SK-N-SH (cell line): ENCODE measurements around the gene L3MBTL2. TPM values are rescaled to one million over a fixed set of nuclear protein-coding genes. Genes with fewer than 3 reads are reported as not detected.

ENCODE experiments used
- CTCF ChIA-PET: fragments of 300-600, 350-600 bp; formaldehyde crosslinking; extraction: SDS; loops from one replicate; lab custom pipeline; 2021; lab: Yijun Ruan, JAX
- POLR2A ChIA-PET: fragments of 350-600 bp; sonication (Branson Sonifier 250); formaldehyde crosslinking; extraction: SDS; loops from one replicate; lab custom pipeline; 2020; ENCODE audit warnings: antibody characterized with exemption, inconsistent platforms; lab: Yijun Ruan, JAX
- DNase-seq: peaks from one replicate; pipeline ENCODE4 v3.0.0; 2012
- H2AFZ ChIP-seq: fragments of 200-600 bp; sonication (generic); 2 replicates; pipeline ENCODE4 v1.8.1; 2016; ENCODE audit warnings: antibody characterized with exemption, mild to moderate bottlenecking, low read depth
- H3F3A ChIP-seq: fragments of 200-600 bp; sonication (generic); replicated peaks from 2 replicates; pipeline ENCODE3; 2016; ENCODE audit warnings: antibody characterized with exemption, mild to moderate bottlenecking; ENCODE audit not compliant: insufficient read depth
- H3K27ac ChIP-seq, 2 experiments: fragments of 200-500 bp in 1 of 2; fragments of 200-600 bp in 1 of 2; sonication (Bioruptor generic) in 1 of 2; sonication (generic), shearing (Covaris generic) in 1 of 2; 2 replicates each; pipeline versions ENCODE4 v1.5.1 to v1.6.1; 2014 to 2016; ENCODE audit warnings: low read depth in 2 of 2, inconsistent platforms in 1 of 2, low read length in 1 of 2, mild to moderate bottlenecking in 1 of 2, mixed read lengths in 1 of 2
- H3K27me3 ChIP-seq: fragments of 200-600 bp; sonication (generic), shearing (Covaris generic); 2 replicates; pipeline ENCODE4 v1.6.1; 2016; ENCODE audit warnings: mixed run types; ENCODE audit not compliant: insufficient read depth
- H3K36me3 ChIP-seq, 2 experiments: fragments of 200-500 bp in 1 of 2; fragments of 200-600 bp in 1 of 2; sonication (Bioruptor generic) in 1 of 2; sonication (generic) in 1 of 2; replicated peaks in 1 of 2; 2 replicates each; pipeline versions ENCODE3 to v1.5.1; 2014 to 2016; ENCODE audit warnings: low read length in 1 of 2, mild to moderate bottlenecking in 1 of 2; ENCODE audit not compliant: insufficient read depth in 2 of 2, control insufficient read depth in 1 of 2
- H3K4me1 ChIP-seq, 2 experiments: fragments of 200-500 bp in 1 of 2; fragments of 200-600 bp in 1 of 2; sonication (Bioruptor generic) in 1 of 2; sonication (generic), shearing (Covaris generic) in 1 of 2; 2 replicates each; pipeline versions ENCODE4 v1.5.1 to v1.6.1; 2014 to 2016; ENCODE audit warnings: low read depth in 1 of 2, low read length in 1 of 2, mixed run types in 1 of 2; ENCODE audit not compliant: insufficient read depth in 2 of 2, control insufficient read depth in 1 of 2
- H3K4me2 ChIP-seq: fragments of 200-600 bp; sonication (generic), shearing (Covaris generic); 2 replicates; pipeline ENCODE4 v1.6.1; 2017; ENCODE audit warnings: mixed run types
- H3K4me3 ChIP-seq, 2 experiments: fragments of 200-500 bp in 1 of 2; fragments of 200-600 bp in 1 of 2; sonication (Bioruptor generic) in 1 of 2; sonication (generic), shearing (Covaris generic) in 1 of 2; 2 replicates each; pipeline versions ENCODE4 v1.5.1 to v1.8.1; 2014 to 2016; ENCODE audit warnings: low read depth in 2 of 2, inconsistent platforms in 1 of 2, low read length in 1 of 2, mild to moderate bottlenecking in 1 of 2, mixed read lengths in 1 of 2, moderate library complexity in 1 of 2
- H3K79me2 ChIP-seq: fragments of 200-600 bp; sonication (generic); 2 replicates; pipeline ENCODE4 v1.8.1; 2017; ENCODE audit warnings: mild to moderate bottlenecking; ENCODE audit not compliant: insufficient read depth
- H3K9ac ChIP-seq: fragments of 200-600 bp; sonication (generic); 2 replicates; pipeline ENCODE4 v1.6.1; 2017; ENCODE audit warnings: mixed run types
- H3K9me2 ChIP-seq: fragments of 200-600 bp; sonication (generic); 2 replicates; pipeline ENCODE4 v1.6.1; 2017; ENCODE audit warnings: mixed run types
- H3K9me3 ChIP-seq: fragments of 200-600 bp; sonication (generic); 2 replicates; pipeline ENCODE4 v1.6.1; 2017; ENCODE audit warnings: mixed run types, mild to moderate bottlenecking, moderate library complexity
- H4K20me1 ChIP-seq: fragments of 200-600 bp; sonication (generic); 2 replicates; pipeline ENCODE4 v1.6.1; 2017; ENCODE audit warnings: mild to moderate bottlenecking, mixed run types; ENCODE audit not compliant: insufficient read depth
- CHD2 ChIP-seq: fragments of 150-350 bp; IDR thresholded peaks from 2 replicates; pipeline ENCODE4 v1.6.1; 2018; ENCODE audit warnings: low read length; ENCODE audit not compliant: partially characterized antibody
- ELF1 ChIP-seq: IDR thresholded peaks from 2 replicates; pipeline ENCODE4 v1.4.0; 2012
- EP300 ChIP-seq, 2 experiments: IDR thresholded peaks; 2 replicates each; pipeline versions ENCODE4 v1.4.0 to v1.6.1; 2012; ENCODE audit warnings: borderline replicate concordance in 1 of 2, low read depth in 1 of 2, low read length in 1 of 2
- FOXJ3 ChIP-seq: sonication (generic); formaldehyde crosslinking; IDR thresholded peaks from 2 replicates; pipeline ENCODE4 v1.5.1; 2020; ENCODE audit warnings: mild to moderate bottlenecking, missing genetic modification reagents
- FOXM1 ChIP-seq: IDR thresholded peaks from 2 replicates; pipeline ENCODE4 v1.4.0; 2012; ENCODE audit warnings: low read depth, mild to moderate bottlenecking
- JUND ChIP-seq: IDR thresholded peaks from 2 replicates; pipeline ENCODE4 v1.4.0; 2012
- MAX ChIP-seq: IDR thresholded peaks from 2 replicates; pipeline ENCODE4 v1.4.0; 2012; ENCODE audit warnings: low read depth
- MEF2A ChIP-seq: IDR thresholded peaks from 2 replicates; pipeline ENCODE4 v1.4.0; 2012; ENCODE audit warnings: low read depth, borderline replicate concordance
- MXI1 ChIP-seq: IDR thresholded peaks from 2 replicates; pipeline ENCODE4 v1.6.1; 2012; ENCODE audit warnings: mild to moderate bottlenecking, low read depth, low read length, improper control_type of control experiment
- PBX3 ChIP-seq: IDR thresholded peaks from 2 replicates; pipeline ENCODE4; 2012
- POLR2AphosphoS5 ChIP-seq: IDR thresholded peaks from 2 replicates; pipeline ENCODE4 v1.6.1; 2012; ENCODE audit warnings: low read depth, low read length
- REST ChIP-seq: IDR thresholded peaks from 2 replicates; pipeline ENCODE4 v1.6.1; 2012; ENCODE audit warnings: mild to moderate bottlenecking, low read depth, low read length, moderate library complexity
- SIN3A ChIP-seq: IDR thresholded peaks from 2 replicates; pipeline ENCODE4 v1.6.1; 2012; ENCODE audit warnings: low read depth, mild to moderate bottlenecking, low read length, moderate library complexity, borderline replicate concordance
- SMC3 ChIP-seq: IDR thresholded peaks from 2 replicates; pipeline ENCODE4 v1.6.1; 2012; ENCODE audit warnings: low read depth, low read length, improper control_type of control experiment
- TAF1 ChIP-seq: IDR thresholded peaks from 2 replicates; pipeline ENCODE4 v1.6.1; 2012; ENCODE audit warnings: low read depth, mild to moderate bottlenecking, low read length, moderate library complexity, borderline replicate concordance
- YY1 ChIP-seq: IDR thresholded peaks from 2 replicates; pipeline ENCODE4 v1.4.0; 2012; ENCODE audit warnings: low read depth, mild to moderate bottlenecking
- WGBS: methylation state at CpG from one replicate; pipeline ENCODE4 v1.1.6; 2017; ENCODE audit warnings: low lambda C conversion rate; 5-methylcytosine and 5-hydroxymethylcytosine counted together
- polyA plus RNA-seq, 3 experiments: library from polyadenylated mRNA; depleted of rRNA; stranded (reverse); fragments of >200 nt; gene quantifications; 2 replicates each; pipeline ENCODE4 v1.2.3, GENCODE V29; 2012

The L3MBTL2 gene
- polyA plus RNA-seq, 1 of the 3 experiments (the other 2 are of a cell fraction): 13.3 TPM

- H3K27ac ChIP-seq: no peak overlapping the region
- no peaks in the 10 kb centered on the region for H3K9me3 ChIP-seq
- H3K4me3 ChIP-seq: no peak overlapping the region
- no peak overlapping the region for H3K4me2 ChIP-seq
- H3K9ac ChIP-seq: no peak overlapping the region
- no peaks in the 10 kb centered on the region for H3K27me3 ChIP-seq
- H3K4me1 ChIP-seq: peaks cover 0 to 4% of the 10 kb centered on the region in 2 experiments; a peak in 1 of 4 replicates
- no peaks in the 10 kb centered on the region for H4K20me1 ChIP-seq
- TF ChIP-seq CHD2: no peak
- TF ChIP-seq FOXM1: no peak
- TF ChIP-seq REST: no peak
- WGBS: 58% methylated on average over 6 of the region's 6 CpGs
- POLR2A ChIA-PET: no interaction called here
- H3K79me2 ChIP-seq: peaks cover 18% of the 10 kb centered on the region
- CTCF ChIA-PET: no interaction called here
- H3K36me3 ChIP-seq: no peaks in the 10 kb centered on the region
- no peak for DNase-seq
- H2AFZ ChIP-seq: no peak overlapping the region
- no peaks in the 10 kb centered on the region for H3K9me2 ChIP-seq
- no peaks in the 10 kb centered on the region for H3F3A ChIP-seq
Observed at GRCh38 chr22:41204066-41204465, 1.0 kb upstream of the L3MBTL2 start.

GRCh38 chr22:41206719-41207118, 1.6 kb downstream of the L3MBTL2 start:
- Histone ChIP-seq H3K27ac (no peak overlapping the region), H3K79me2 (peaks cover 18% of the 10 kb centered on the region), H4K20me1 (no peaks in the 10 kb centered on the region), H3K4me3 (no peak overlapping the region), H3K9me2 (no peaks in the 10 kb centered on the region), H2AFZ (no peak overlapping the region), H3K27me3 (no peaks in the 10 kb centered on the region)
- no peak for TF ChIP-seq MEF2A
- no peak for TF ChIP-seq CHD2
- no peak for TF ChIP-seq SIN3A
- no peak for TF ChIP-seq MXI1
- no peak for TF ChIP-seq JUND
- TF ChIP-seq YY1: no peak
- TF ChIP-seq SMC3: no peak
- no peak for TF ChIP-seq POLR2AphosphoS5
- TF ChIP-seq PBX3: no peak
- TF ChIP-seq MAX: no peak
- no peak for TF ChIP-seq TAF1
- TF ChIP-seq FOXM1: no peak
- no peak for TF ChIP-seq EP300 (IDR thresholded peaks at IDR 0.05; ENCODE audit: borderline replicate concordance in 1 of 2, low read depth in 1 of 2, low read length in 1 of 2)
- no peak for TF ChIP-seq FOXJ3 (CRISPR knock-in tag)
- no peak for TF ChIP-seq ELF1
- TF ChIP-seq, all 33 proteins: peak for 0
- H3F3A ChIP-seq: no peaks in the 10 kb centered on the region
- no peak overlapping the region for H3K9ac ChIP-seq
- POLR2A ChIA-PET: no interaction called here
- H3K9me3 ChIP-seq: no peaks in the 10 kb centered on the region
- H3K4me2 ChIP-seq: no peak overlapping the region
- WGBS: 99% methylated on average over 9 of the region's 9 CpGs
- DNase-seq: no peak
- peaks cover 0 to 4% of the 10 kb centered on the region in 2 experiments; a peak in 1 of 4 replicates for H3K4me1 ChIP-seq
- no peaks in the 10 kb centered on the region for H3K36me3 ChIP-seq
- CTCF ChIA-PET: interaction anchor here (1.3 kb wide), 1 partner anchor 12 kb away, joined by 3 read pairs; no protein-coding TSS in a partner anchor
